Measurements from ENCODE around the gene WBP11.

GRCh38 chr12:14769969-14770495, 33.2 kb downstream of the WBP11 start:
- TF ChIP-seq CTCF (IDR thresholded peaks at IDR 0.05 in 8 of 11, conservative IDR thresholded peaks at IDR 0.05 in 3 of 11) = peak; percentile 82 to 95 (median 91)
- peak in 2 of 3 donors; percentile 35 to 67 for TF ChIP-seq POLR2A (IDR thresholded peaks at IDR 0.05)

All from spleen (tissue), 7 donors.